ENCODE results near the gene RHCG.

RHCG gene

GRCh38 chr15:89452330-89452836 lies 44.0 kb downstream of the RHCG start:
- no peak overlapping the region for H3K4me3 ChIP-seq (ENCODE audit: low read depth, low read length)
- in situ Hi-C loops (cut with HindIII; ENCODE audit: low pct_ligation_motif_present, low sequenced_read_pairs), result no loop called here
- H3K36me3 ChIP-seq (replicated peaks), result no peaks in the 10 kb centered on the region
- no peak overlapping the region for H3K27ac ChIP-seq
- DNase-seq, result no peak
- TF ChIP-seq, protein P1, sequence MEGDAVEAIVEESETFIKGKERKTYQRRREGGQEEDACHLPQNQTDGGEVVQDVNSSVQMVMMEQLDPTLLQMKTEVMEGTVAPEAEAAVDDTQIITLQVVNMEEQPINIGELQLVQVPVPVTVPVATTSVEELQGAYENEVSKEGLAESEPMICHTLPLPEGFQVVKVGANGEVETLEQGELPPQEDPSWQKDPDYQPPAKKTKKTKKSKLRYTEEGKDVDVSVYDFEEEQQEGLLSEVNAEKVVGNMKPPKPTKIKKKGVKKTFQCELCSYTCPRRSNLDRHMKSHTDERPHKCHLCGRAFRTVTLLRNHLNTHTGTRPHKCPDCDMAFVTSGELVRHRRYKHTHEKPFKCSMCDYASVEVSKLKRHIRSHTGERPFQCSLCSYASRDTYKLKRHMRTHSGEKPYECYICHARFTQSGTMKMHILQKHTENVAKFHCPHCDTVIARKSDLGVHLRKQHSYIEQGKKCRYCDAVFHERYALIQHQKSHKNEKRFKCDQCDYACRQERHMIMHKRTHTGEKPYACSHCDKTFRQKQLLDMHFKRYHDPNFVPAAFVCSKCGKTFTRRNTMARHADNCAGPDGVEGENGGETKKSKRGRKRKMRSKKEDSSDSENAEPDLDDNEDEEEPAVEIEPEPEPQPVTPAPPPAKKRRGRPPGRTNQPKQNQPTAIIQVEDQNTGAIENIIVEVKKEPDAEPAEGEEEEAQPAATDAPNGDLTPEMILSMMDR (IDR thresholded peaks at IDR 0.05; ENCODE audit: low read depth, low read length, missing control alignments), result no peak
- peaks cover 22% of the 10 kb centered on the region for H3K27me3 ChIP-seq (replicated peaks)

GRCh38 chr15:89451846-89452245 lies 44.5 kb downstream of the RHCG start:
- H3K27me3 ChIP-seq (replicated peaks), result peaks cover 24% of the 10 kb centered on the region
- H3K27ac ChIP-seq, result no peak overlapping the region

GRCh38 chr15:89450076-89451006 lies 46.0 kb downstream of the RHCG start:
- in situ Hi-C loops (cut with HindIII; ENCODE audit: low pct_ligation_motif_present, low sequenced_read_pairs), result no loop called here
- Histone ChIP-seq H3K27me3 (replicated peaks) (peaks cover 24% of the 10 kb centered on the region), H3K27ac (no peak overlapping the region), H3K36me3 (replicated peaks) (no peaks in the 10 kb centered on the region), H3K4me3 (ENCODE audit: low read depth, low read length) (no peak overlapping the region)
- DNase-seq, result no peak
- TF ChIP-seq, protein P1 (IDR thresholded peaks at IDR 0.05; ENCODE audit: low read depth, low read length, missing control alignments), result no peak

More at GRCh38 chr15:89451846-89452245, 44.5 kb downstream of the RHCG start:
- in situ Hi-C loops (cut with HindIII; ENCODE audit: low pct_ligation_motif_present, low sequenced_read_pairs), result no loop called here
- Histone ChIP-seq H3K4me3 (ENCODE audit: low read depth, low read length) (no peak overlapping the region), H3K36me3 (replicated peaks) (no peaks in the 10 kb centered on the region)
- DNase-seq, result no peak
- TF ChIP-seq, protein P1 (IDR thresholded peaks at IDR 0.05; ENCODE audit: low read depth, low read length, missing control alignments), result no peak

DNA sequence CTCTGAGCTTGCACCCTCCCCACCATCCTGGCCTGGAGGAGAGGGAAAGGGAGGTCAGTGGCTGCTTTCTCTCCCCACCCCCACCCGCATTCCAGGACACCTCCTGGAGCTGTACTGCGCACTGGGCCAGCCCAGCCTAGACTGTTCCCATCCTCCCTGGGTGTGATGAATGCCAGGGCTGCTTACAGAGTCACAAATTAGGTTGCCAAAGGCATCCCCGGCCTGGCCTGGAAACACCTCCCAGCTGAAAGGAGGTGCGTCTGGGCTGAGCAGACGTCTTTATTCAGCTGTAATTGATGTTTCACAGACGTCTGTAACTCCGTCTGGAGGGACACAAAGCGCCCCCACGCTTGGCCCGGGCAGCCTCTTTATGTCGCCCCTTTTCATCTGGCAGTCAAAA lies 47.6 kb downstream of the RHCG start:
- in situ Hi-C loops (cut with HindIII; ENCODE audit: low pct_ligation_motif_present, low sequenced_read_pairs), result no loop called here
- TF ChIP-seq, protein P1 (IDR thresholded peaks at IDR 0.05; ENCODE audit: low read depth, low read length, missing control alignments), result no peak
- DNase-seq, result no peak
- no peaks in the 10 kb centered on the region for H3K36me3 ChIP-seq (replicated peaks)
- peaks cover 31% of the 10 kb centered on the region for H3K27me3 ChIP-seq (replicated peaks)
- H3K27ac ChIP-seq, result no peak overlapping the region
- H3K4me3 ChIP-seq (ENCODE audit: low read depth, low read length), result no peak overlapping the region

GRCh38 chr15:89447676-89448075 lies 48.7 kb downstream of the RHCG start:
- Histone ChIP-seq H3K27ac (no peak overlapping the region), H3K4me3 (ENCODE audit: low read depth, low read length) (no peak overlapping the region), H3K36me3 (replicated peaks) (no peaks in the 10 kb centered on the region), H3K27me3 (replicated peaks) (peaks cover 31% of the 10 kb centered on the region)
- TF ChIP-seq, protein P1 (IDR thresholded peaks at IDR 0.05; ENCODE audit: low read depth, low read length, missing control alignments), result no peak
- in situ Hi-C loops (cut with HindIII; ENCODE audit: low pct_ligation_motif_present, low sequenced_read_pairs), result no loop called here
- no peak for DNase-seq
